Loucy (cell line): ENCODE results near the gene AARS1.

Experiments used
- H2AFZ ChIP-seq: fragments of 200-600 bp; sonication (generic); 2 replicates; pipeline ENCODE4 v1.6.0; 2016; ENCODE audit warnings: antibody characterized with exemption, mild to moderate bottlenecking, low read length, moderate library complexity
- H3F3A ChIP-seq: fragments of 200-600 bp; 2 replicates; pipeline ENCODE4 v1.6.0; 2016; ENCODE audit warnings: antibody characterized with exemption, low read depth, mild to moderate bottlenecking
- H3K27me3 ChIP-seq: fragments of 200-600 bp; sonication (generic); 2 replicates; pipeline ENCODE4 v1.6.1; 2014; ENCODE audit warnings: low read length, mild to moderate bottlenecking; ENCODE audit not compliant: insufficient read depth, poor library complexity, severe bottlenecking
- H3K36me3 ChIP-seq: fragments of 200-600 bp; sonication (generic); 2 replicates; pipeline ENCODE4 v1.6.1; 2016; ENCODE audit warnings: low read length; ENCODE audit not compliant: insufficient read depth
- H3K4me1 ChIP-seq: fragments of 200-600 bp; sonication (generic); 2 replicates; pipeline ENCODE4 v1.5.1; 2014; ENCODE audit warnings: low read length, mild to moderate bottlenecking; ENCODE audit not compliant: insufficient read depth, poor library complexity, severe bottlenecking
- H3K4me2 ChIP-seq: fragments of 200-600 bp; sonication (generic); 2 replicates; pipeline ENCODE4 v1.6.0; 2014; ENCODE audit warnings: antibody characterized with exemption, low read length, low read depth, mild to moderate bottlenecking; ENCODE audit not compliant: poor library complexity, severe bottlenecking
- H3K4me3 ChIP-seq: fragments of 200-600 bp; sonication (generic); 2 replicates; pipeline ENCODE4 v1.5.1; 2014; ENCODE audit warnings: low read length, mild to moderate bottlenecking, mixed read lengths; ENCODE audit not compliant: poor library complexity, severe bottlenecking
- H3K79me2 ChIP-seq: fragments of 200-600 bp; sonication (generic); 2 replicates; pipeline ENCODE4 v1.6.1; 2014; ENCODE audit warnings: low read length; ENCODE audit not compliant: insufficient read depth
- H3K9ac ChIP-seq: fragments of 200-600 bp; sonication (generic); 2 replicates; pipeline ENCODE4 v1.6.0; 2014; ENCODE audit warnings: mild to moderate bottlenecking, low read depth, low read length, moderate library complexity; ENCODE audit not compliant: poor library complexity, severe bottlenecking
- H3K9me2 ChIP-seq: fragments of 200-600 bp; sonication (generic); replicated peaks from 2 replicates; pipeline ENCODE4 v1.6.1; 2016; ENCODE audit warnings: low read depth, low read length, mixed read lengths
- H3K9me3 ChIP-seq: fragments of 200-600 bp; sonication (generic); 2 replicates; pipeline ENCODE4 v1.6.1; 2014; ENCODE audit warnings: mild to moderate bottlenecking, antibody characterized with exemption, low read length, low read depth; ENCODE audit not compliant: insufficient read depth
- H4K20me1 ChIP-seq: fragments of 200-600 bp; sonication (generic); 2 replicates; pipeline ENCODE4 v1.6.0; 2014; ENCODE audit warnings: antibody characterized with exemption, low read length, mild to moderate bottlenecking; ENCODE audit not compliant: insufficient read depth, poor library complexity, severe bottlenecking
- EZH2phosphoT487 ChIP-seq: fragments of 200-600 bp; IDR thresholded peaks from 2 replicates; pipeline ENCODE4 v1.6.1; 2018; ENCODE audit warnings: antibody characterized with exemption, mild to moderate bottlenecking, moderate library complexity, borderline replicate concordance
- TF ChIP-seq, protein P1 (sequence below): fragments of 200-600 bp; sonication (generic); conservative IDR thresholded peaks from 2 replicates; pipeline ENCODE4 v1.5.1; 2014; ENCODE audit warnings: mild to moderate bottlenecking, antibody characterized with exemption, low read length

The AARS1 gene

DNA sequence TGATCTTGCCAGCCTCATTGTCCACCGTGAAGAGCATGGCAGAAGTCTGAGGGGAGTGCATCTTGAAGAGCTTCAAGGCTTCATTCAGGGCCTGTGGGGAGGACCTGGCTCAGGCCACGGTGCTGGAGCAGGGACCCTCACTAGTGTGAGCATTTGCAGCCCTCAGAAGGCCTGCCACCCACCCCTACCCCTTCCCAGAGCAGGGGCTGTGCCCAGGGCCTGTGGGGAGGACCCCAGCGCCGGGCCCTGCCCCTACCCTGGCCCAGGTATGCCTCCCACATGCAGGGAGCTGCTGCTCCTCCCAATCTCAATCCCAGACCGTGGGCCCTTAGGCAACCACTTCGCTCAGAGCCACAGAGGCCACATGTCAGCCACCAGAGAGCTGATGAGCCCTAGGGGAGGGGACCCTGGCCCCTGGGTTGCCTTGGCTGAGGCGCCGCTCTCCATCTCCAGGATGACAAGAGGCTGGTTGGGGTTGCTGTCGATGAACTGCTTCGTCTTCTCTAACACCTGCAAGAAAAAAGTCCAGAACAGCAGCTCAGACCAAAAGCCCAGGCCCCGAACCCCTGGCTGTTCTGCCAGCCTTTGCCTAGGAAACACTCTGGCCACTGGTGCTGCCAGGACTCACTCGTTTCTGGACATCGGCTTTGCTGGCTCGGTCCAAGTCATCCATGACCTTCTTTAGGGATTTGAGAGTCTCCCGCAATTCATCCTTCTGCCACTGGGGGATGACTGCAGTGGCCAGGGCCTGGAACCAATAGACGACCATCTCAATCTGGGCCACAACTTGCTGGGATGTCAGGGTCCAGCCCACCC lies 35.8 kb downstream of the AARS1 start:
- Histone ChIP-seq H3K9me2 (no peaks in the 10 kb centered on the region), H3K79me2 (peaks cover 28% of the 10 kb centered on the region), H3K36me3 (peaks cover 59% of the 10 kb centered on the region; the same call in 1 of the 2 replicates), H4K20me1 (peaks cover 24% of the 10 kb centered on the region), H3K9me3 (no peaks in the 10 kb centered on the region), H3K27me3 (no peaks in the 10 kb centered on the region), H3K4me3 (no peak overlapping the region), H3K9ac (no peak overlapping the region), H2AFZ (no peak overlapping the region), H3K4me2 (no peak overlapping the region), H3F3A (peaks cover 6% of the 10 kb centered on the region; the same call in 1 of the 2 replicates), H3K4me1 (peaks cover 8% of the 10 kb centered on the region)
- TF ChIP-seq, protein P1, sequence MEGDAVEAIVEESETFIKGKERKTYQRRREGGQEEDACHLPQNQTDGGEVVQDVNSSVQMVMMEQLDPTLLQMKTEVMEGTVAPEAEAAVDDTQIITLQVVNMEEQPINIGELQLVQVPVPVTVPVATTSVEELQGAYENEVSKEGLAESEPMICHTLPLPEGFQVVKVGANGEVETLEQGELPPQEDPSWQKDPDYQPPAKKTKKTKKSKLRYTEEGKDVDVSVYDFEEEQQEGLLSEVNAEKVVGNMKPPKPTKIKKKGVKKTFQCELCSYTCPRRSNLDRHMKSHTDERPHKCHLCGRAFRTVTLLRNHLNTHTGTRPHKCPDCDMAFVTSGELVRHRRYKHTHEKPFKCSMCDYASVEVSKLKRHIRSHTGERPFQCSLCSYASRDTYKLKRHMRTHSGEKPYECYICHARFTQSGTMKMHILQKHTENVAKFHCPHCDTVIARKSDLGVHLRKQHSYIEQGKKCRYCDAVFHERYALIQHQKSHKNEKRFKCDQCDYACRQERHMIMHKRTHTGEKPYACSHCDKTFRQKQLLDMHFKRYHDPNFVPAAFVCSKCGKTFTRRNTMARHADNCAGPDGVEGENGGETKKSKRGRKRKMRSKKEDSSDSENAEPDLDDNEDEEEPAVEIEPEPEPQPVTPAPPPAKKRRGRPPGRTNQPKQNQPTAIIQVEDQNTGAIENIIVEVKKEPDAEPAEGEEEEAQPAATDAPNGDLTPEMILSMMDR, result peak; percentile 62
- no peak for TF ChIP-seq EZH2phosphoT487

DNA sequence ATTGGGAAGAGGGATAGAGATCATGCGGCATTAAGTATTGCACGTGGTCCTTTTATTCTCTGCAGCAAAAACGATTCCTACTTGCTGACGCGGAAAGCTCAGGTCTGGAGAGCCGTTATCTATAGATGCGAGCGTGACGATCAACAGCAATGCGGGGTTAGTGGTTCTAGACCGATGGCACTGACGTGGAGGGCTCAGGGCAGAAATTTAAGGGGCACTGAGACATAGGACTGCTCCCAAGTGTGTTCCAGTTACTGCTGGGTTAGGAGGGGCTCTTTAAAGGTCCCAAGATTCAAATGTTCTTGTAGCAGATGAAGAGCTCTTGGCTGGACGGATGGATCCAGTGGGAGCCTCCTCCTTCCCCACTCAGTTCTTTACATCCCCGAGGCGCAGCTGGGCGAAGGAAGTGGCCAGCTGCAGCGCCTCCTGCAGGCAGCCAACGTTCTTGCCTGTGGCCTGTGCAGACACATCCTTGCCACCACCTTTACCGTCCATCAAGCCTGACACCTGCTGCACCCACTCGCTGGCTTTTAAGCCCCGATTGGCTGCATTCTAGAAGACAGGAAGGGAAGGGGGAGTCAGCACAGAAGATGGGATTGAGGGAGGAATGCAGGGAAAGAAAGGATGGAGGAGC lies 36.8 kb downstream of the AARS1 start:
- TF ChIP-seq, protein P1, result peak; percentile 63
- TF ChIP-seq EZH2phosphoT487, result no peak
- Histone ChIP-seq H3K79me2 (peaks cover 38% of the 10 kb centered on the region), H3K9ac (no peak overlapping the region), H3K4me2 (no peak overlapping the region), H2AFZ (no peak overlapping the region), H3K9me2 (no peaks in the 10 kb centered on the region), H3K27me3 (no peaks in the 10 kb centered on the region), H3K4me3 (no peak overlapping the region), H3K4me1 (peaks cover 8% of the 10 kb centered on the region), H3K36me3 (peaks cover 50% of the 10 kb centered on the region; the same call in 1 of the 2 replicates), H4K20me1 (peaks cover 28% of the 10 kb centered on the region), H3F3A (peaks cover 6% of the 10 kb centered on the region; the same call in 1 of the 2 replicates), H3K9me3 (no peaks in the 10 kb centered on the region)

DNA sequence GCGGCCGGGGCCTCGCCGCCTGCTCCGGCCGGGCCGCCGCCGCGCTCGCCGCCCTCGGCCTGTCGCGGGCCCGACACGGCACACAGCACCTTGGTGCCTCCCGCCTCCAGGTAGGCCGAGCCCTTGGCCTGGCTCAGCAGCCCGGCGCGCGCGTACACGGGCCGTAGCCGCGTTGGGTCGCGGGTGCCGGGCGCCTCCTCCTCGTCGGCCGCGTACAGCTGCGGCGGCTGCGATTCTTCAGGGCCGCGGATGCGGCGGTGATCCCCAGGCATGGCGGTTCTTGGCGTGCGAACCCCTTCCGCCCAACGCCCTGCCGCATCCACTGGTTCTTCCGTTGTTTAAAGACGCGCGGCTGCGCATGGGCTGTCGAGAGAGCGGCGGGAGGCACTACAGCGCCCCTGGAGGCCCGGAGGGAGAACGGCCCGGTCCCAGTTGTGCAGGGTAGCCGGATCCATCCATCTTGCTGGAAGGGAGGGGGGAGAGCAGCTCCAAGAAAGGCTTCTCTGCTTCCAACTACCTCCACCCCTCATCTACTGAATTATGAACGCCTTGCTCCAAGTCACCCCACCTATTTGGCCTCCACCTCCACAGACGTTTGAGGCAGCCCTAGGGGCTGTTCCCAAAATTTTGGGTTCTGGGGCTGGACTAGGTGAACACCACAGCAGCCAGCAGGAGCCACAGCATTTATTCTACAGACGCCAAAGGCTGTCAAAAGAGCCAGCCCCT lies 37.5 kb downstream of the AARS1 start, which contains the start of gene EXOSC6:
Gene EXOSC6 (minus strand): TSS at position 312 of the 726 bp plus-strand sequence. CDS start 40 bp downstream, at position 272.
- peak within 1 kb of the TSS; percentile 97 for H3K4me3 ChIP-seq
- H3K4me2 ChIP-seq, result peak within 1 kb of the TSS; percentile 78
- H2AFZ ChIP-seq, result peak within 1 kb of the TSS; percentile 86; the same call in 1 of the 2 replicates
- H3K9me3 ChIP-seq, result no peaks in the 10 kb centered on the region
- H3K27me3 ChIP-seq, result no peaks in the 10 kb centered on the region
- H3K36me3 ChIP-seq, result peaks cover 45% of the 10 kb centered on the region; the same call in 1 of the 2 replicates
- H3K79me2 ChIP-seq, result peaks cover 38% of the 10 kb centered on the region
- H3F3A ChIP-seq, result peaks cover 6% of the 10 kb centered on the region; the same call in 1 of the 2 replicates
- peaks cover 28% of the 10 kb centered on the region for H4K20me1 ChIP-seq
- TF ChIP-seq, protein P1, result peak; percentile 79
- TF ChIP-seq EZH2phosphoT487, result no peak
- H3K9ac ChIP-seq, result peak within 1 kb of the TSS; percentile 80
- H3K9me2 ChIP-seq, result no peaks in the 10 kb centered on the region
- H3K4me1 ChIP-seq, result peaks cover 8% of the 10 kb centered on the region
